RPMI8226 (cell line): ENCODE results near the gene ZNF710.
A peak's percentile ranks its signal among the peaks of the same experiment; 100 is the strongest.

Experiments
- DNase-seq: peaks from one replicate; pipeline ENCODE4 v3.0.0-alpha.2; 2015

Gene ZNF710

DNA sequence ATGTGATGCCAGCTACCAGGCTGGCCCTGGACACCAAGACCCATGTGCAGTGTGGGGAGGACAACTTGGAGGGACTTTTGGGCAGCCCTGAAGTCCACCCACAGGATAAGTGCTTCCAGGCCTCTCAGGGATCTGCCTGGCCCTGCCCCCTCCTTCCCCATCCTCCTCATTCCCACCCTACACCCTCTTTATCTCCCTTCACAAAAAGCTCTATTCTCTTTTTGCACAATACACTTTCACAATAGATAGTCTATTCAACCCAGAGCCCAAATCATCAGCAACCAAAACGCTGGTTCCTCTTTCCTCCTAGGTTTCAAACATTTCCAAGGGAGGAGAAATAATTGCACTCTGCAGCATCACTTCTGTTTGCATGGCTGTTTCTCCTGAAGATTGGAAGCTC, 7.8 kb upstream of the ZNF710 start:
- no peak for DNase-seq

DNA sequence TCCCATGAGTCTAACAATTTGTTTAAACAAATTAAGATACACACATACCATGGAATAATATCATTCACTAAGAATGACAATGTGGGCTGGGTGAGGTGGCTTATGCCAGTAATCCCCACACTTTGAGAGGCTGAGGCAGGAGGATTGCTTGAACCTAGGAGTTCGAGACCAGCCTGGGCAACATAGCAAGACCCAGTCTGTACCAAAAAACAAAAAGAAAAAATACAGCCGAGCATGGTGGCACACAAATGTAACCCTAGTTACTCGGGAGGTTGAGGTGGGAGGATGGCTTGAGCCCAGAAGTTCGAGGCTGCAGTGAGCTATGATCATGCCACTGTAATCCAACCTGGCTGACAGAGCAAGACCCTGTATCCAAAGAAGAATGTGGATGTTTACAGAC, 4.0 kb upstream of the ZNF710 start:
- no peak for DNase-seq

DNA sequence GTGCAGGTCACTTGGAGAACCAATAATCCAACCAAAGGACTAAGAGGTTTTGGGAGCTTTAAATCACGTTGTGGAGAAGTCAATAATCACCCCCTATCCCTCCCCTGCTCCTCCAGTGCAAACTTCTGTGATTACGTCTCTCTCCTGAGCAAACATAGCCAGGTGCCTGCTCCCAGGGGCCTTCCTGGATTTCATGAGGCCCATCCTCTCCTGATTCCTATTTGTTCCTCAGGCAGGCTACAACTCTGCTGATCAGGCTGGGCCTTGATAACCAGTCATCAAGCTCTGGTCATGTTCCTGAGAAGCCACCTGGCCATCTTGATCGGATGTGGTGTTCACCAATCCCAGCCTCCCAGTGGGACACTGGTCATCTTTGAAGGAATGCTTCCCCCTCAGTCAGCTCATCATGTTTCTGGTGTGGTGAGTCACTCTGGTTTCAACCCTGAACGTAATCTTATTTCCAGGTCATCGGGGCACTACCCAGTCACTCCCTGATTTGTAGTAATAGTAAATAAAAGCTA, 2.9 kb upstream of the ZNF710 start:
- no peak for DNase-seq

DNA sequence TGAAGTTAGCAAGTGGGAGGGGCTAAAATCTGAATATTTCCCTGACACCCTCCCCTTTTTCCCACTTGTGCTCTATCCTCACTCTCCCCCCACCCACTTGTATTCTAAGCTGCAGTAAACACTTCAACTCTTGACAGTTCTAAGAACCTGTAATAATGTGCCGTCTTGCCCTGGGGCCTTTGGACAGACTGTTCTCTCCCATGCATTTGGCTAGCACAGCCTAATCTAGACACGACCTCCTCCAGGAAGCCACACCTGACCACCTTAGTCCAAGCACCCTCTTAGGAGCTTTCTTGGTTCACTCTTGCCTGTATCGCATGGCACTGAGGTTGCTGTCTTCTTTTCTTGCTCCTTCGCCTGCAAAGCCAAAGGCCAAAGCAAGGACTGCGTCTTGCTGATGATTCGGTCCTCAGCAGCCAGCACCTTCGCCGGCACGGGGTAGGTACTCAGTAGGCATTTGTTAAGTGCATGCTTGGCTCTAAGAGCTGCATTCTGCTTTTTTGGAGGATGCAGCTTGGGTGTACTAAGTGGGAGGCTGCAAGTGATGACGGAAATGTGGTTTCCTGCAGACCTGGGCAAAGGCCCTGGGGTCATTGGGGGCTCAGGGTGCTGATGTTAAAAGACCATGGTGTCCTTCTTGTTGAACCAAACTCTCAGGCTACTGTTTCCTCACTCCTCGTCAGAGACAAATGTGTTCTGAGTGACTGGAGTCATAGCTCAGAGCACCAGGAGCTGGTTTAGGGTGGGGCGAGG, 2.0 kb upstream of the ZNF710 start:
- no peak for DNase-seq

DNA sequence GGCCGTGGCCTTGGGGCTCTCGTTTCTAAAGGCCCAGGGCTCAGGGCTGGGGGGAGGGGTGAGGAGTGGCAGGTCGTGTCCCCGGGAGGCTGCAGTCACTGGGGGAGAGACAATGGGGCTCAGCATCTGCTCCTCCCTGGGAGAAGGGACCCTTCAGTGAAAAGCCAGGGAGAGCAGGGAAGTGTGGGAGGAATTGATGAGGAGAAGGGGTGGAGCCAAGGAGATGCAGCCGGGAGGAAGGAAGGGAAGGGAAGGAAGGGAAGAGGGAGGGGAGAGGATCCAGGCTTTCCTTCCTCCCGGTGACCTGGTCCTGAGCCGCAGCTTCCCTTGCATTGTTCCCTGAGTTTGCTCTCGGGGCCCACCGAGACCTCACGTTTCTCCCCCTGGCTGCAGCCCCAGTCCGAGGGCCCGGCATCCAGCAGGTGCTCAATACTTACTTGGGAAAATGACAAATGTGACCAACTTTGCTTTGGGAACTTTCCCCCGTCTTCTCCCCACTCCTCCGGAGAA, 1.4 kb upstream of the ZNF710 start:
- DNase-seq: no peak

DNA sequence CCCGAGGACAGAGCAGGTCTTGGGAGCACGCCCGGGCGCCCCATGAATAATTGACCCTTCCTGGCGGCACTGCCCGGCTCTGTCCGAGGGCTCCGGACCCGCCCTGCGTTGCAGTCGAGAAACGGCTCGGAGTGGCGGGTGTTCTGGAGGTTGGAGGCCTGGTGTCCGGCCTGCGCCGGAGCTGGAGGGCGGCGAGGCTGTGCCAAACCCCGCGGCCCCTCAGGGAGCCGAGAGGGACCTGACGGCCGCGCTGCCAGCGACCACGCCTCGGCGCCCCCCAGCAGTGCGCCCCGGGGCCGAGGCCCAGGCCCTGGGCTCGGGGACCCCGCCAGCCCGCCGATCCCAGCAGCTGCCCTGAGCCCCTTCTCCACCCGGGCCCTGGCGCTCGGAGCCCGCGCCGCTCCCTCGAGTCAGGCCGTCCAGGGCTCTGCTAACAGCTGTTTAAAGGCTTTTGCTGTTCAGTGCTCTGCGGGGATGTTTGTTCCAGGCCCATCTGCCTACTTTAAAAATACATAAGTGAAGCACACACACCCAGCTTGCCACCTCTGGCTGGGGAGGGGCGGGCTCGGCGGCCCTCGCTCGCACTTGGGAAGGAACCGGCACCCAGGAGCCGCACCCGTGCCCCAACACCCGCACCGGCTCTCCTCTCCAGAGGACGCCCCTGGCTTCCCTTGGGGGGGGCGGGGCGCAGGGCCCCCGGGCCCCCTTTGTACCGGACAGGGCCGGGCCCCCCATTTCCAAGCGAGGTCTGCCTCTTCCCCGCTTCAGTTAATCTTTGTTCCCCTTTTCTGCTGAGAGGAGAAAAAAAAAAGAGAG, 730 bp upstream of the ZNF710 start:
- peak; percentile 33 for DNase-seq

DNA sequence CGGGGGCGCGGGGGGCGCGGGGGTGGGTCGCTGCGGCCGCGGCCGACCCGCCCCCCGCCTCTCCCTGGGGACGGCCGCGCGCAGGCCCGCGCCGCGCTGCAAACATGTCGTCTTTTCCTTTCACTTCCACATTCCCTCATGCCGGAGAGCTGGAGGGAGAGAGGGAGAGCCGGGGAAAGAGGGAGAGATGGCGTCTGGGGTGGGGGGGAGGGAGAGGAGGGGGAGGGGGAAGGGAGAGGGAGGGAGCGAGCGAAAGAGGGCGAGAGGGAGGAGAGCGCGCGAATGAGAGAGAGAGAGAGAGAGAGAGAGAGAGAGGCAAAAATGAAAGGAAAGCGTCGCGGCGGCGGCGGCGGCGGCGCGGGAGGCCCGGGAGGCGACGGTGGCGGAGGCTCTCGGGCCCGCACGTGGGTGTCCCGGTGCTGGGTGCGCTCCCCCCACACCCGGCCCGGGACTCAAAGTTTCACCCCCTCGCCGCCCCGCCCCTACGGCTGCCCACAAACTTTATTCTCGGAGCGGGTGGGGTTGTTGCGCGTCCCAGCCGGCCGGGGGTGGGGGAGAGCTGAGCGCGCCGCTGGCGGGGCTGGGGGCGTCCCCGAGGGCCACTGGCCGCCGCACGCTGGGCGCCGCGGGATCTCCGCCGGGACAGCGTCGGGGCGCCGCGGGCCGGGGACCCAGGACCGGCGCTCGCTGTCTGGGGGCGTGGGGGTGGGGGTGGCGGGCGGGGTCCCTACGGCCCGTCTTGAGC, 731 bp downstream of the ZNF710 start:
- DNase-seq: peak; percentile 76

DNA sequence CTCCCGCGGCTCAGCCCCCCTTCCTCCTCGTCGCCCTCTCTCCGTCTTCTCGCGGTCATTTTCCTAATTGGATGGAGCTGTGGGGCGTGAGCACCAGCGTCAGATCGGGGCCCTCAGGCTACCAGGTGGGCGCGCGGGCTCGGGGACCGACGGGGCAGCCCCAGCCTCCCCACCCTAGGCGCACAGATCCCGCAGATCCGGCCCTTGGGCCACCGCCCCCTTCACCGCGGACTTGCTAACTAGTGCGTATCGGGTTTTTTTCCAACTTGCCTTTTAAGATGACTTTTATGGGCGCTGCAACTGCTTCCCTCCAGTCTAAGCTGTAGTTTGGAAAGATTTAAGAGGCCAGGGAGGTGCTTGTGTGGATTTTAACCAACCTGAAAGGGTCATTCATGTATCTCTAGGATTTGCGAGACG, 1.3 kb downstream of the ZNF710 start:
- DNase-seq: peak; percentile 49

DNA sequence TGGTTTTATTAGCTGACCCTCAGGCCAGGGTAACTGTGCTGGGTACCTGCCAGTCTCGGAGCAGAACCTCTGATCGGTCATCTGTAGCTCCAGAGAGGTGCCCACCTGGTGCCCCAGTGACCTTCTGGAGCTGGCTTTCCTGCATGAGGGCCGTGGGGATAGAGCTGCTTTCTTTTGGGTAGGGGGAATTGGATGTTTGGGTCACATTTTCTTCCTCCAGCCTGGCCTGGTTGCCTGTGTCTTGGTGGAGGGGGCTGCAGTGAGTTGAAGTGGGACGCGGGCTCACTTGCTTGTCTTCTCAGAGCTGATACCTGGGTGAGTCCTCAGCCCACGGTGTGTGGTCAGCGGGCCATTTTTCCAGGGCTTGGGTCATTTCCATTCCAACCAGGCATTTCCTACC, 2.6 kb downstream of the ZNF710 start:
- DNase-seq: no peak

DNA sequence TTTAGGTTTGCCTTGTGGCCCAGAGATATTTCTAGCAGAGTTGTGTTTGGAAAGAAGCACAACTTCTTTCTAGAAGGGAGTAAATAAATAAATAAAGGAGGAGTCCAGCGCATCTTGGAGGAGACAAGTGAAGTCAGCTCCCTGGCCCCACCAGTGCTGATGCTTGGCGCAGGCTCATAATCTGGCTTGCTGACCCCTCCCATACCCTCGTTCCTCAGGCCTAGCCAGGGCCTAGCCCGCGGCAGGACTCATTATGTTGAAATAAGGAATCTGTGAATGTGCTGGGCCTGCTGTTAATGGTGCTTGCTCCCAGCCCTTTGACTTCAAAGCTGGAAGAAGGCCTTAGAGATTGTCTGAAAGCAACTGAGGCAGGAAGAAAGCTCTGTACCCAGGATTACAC, 3.1 kb downstream of the ZNF710 start:
- DNase-seq: no peak

DNA sequence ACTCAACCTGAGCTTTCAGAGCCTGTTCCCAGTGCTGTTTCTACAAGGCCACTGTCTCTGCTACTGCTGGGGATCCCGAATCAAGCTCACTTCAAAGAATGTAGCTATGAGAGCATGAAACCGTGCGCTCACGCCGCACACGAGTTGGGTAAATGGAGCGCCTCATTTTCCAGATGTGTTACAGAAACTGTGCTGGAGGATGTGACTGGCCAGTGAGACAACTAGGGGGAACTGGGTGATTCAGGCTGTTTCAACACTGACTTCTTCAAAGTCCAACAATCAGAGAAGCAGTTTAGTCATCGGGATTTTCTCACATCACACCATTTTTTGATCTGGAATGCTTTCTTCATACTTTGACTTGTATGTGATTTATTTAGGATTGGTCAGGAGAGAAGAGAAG, 3.5 kb downstream of the ZNF710 start:
- DNase-seq: no peak

DNA sequence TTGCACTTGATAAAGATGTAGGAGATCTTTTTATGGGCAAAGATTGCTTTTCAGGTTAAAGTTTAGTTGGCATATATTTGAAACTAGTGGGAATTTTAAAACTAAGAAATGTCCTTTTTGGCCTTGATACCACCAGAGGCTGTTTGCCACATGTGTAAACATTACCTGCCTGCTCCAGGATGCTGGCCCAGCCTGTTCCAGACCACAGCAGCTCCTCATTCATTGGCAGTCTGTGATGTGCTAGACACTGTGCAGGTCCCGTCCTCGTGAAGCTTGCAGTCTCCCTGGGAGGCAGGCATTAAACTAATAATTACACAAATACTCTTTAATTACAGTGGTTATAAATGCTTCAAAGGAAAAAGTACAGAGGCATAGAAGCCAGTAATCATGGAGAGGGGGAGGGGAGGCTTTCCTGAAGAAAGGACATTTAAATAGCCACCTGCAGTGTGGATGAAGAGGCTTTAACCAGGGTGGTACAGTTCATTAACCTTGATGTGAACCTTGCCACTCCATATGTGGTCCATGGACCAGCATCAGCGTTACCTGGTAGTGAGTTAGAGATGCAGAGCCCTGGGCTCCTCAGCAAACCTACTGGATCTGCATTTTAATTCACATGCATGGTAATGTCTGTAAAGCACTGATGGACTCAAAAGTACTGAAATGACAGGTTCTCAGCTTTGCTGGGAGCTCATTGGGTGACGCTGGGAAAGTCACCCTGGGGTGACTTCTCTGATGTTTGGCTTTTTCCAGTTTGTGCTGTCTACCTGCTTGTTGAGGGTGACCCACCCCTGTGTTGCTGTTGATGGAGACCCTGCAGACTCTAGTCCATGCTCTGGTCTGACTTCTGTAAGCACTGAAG, 5.3 kb downstream of the ZNF710 start:
- DNase-seq: no peak

DNA sequence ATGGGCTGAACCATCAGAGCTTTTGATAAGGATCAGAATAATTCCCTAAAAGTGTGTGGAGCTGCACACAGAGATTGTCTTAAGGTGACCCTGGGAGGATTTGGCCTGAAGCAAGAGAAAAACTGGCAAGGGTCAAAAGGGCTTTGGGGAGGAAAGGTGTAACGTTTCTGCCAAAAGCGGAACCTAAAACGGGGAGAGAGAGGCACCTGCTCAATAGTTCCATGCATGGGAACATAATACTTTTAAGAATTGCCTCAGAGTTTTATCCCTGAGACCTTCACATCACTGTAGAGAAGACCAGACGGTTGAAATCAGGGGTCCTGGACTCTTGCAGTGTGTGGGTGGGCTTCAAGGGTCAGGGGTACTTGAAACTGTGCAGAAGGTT, 5.9 kb downstream of the ZNF710 start:
- DNase-seq: no peak

DNA sequence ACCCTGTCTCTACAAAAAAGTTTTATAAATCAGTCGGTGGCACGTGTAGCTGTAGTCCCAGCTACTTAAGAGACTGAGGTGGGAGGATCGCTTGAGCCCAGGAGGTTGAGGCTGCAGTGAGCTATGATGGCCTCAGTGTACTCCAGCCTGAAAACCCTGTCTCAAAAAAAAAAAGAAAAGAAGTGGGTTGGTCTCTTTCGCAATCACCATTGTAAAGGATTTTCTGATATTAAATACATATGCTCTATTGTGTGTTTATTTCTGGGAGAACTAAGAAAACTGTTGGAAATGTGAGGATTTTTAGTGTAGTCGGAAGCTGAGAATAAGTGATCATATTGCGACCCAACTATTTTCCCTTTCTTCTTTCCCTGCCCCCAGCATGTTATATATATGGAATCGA, 7.5 kb downstream of the ZNF710 start:
- no peak for DNase-seq

DNA sequence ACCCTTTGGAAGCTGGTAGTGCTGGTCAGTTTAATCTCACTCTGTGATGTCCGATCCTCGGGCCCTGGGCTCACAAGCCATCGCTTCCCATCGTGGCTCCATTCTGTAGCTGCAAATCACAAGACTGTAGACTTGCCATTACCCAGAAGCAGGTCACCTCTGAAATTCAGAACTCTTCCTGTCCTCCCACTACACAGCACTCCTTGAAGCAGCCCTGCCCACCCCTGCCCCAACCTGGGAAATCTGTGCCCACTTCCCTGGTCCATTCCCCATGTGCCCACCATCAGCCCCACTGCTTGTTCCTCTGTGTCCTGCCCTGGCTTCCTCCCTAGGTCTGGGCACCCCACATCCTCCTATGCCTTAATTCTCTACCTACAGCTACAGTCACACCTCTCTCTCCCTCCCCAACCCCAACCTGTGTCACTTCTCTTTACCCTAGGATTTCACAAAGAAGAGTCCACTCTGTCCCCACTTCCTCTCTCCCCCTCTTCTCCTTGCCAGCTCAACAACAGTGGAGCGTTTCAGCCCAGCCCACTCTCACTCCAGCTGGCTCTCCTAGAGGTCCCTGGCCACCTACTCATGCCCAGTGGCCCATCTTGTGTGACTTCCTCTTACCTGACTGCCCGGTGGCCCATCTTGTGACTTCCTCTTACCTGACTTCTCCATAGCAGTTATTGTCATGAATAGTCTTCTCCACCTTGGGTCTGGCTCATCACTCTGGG, 8.3 kb downstream of the ZNF710 start:
- peak; percentile 56 for DNase-seq

DNA sequence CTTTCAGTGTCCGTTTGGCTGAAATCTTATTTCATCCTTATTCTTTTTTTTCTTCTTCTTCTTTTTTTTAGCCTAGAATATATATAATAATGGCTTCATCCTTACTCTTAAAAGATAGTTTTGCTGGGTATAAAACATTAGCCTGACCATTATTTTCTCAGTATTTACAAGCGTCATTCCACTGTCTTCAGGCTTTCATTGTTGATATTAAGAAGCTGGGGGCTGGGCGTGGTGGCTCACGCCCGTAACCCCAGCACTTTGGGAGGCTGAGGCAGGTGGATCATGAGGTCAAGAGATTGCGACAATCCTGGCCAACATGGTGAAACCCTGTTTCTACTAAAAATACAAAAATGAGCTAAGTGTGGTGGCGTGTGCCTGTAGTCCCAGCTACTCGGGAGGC, 10.6 kb downstream of the ZNF710 start:
- no peak for DNase-seq

DNA sequence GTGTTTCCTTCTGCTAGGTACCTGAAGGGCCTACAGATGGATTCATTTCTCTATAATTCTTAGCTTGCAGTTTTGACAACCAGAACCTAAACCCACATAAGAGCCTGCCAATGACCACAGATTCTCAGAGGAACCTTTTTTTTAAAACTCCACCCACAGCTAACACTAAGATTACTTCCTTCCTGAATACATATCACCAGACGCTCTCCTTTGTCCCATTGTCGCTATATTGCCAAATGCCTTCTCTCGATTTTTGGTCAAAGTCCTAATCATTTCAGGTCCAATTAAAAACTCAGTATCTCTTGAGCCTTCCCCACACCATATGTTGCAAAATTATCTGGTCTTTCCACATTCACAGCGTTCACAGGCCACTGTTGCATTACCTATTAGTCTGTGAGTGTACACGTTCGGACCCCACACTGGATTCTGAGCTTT, 12.4 kb downstream of the ZNF710 start:
- no peak for DNase-seq

DNA sequence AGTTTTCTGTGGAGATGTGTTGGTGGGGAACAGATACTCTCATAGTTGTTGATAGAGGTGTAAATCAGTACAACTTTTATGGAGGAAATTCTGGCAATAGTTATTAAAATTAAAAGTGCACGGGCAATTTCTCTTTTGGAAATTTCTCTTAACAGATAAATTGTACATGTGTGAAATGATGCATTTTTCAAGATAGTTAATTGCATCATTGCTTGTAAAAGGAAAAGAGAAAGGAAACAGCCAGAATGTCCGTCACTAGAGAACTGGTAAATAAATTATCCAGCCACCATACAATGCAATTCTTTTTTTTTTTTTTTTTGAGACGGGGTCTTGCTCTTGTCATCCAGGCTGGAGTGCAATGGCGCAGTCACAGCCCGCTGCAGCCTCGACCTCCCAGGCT, 14.2 kb downstream of the ZNF710 start:
- no peak for DNase-seq

DNA sequence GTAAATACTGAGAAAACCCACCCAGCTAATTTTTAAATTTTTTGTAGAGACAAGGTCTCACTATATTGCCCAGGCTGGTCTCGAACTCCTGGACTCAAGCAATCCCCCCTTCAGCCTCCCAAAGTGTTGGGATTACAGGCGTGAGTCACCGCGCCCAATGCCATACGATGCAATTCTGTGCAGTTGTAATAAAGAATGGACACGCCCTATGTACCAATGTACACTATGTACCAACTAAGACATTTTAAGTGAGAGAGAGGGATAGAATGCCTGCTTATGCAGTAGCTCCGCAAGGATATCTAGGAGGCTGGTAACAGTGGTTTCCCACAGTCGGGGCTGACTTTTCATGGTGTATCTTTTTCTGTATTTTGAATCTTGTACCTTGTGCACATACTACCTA, 14.6 kb downstream of the ZNF710 start:
- no peak for DNase-seq

DNA sequence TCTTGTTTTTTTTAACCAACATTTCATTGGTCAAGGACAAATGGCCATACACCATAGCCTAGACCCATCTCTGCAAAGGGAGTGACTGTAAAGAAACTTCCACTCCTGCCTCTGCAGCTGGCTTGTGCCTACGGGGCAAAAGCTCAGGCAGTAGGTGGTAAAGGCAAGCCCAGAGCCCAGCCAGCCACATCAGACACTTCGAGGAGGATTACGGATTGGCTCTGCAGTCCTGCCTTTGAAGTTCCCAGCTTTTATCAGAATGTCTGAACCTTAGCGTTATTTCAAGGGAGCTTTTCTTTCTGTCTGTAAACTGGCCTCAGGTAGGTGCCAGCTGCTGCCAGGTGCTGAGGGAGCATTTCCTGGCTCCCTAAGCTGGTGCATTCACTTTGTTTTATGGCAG, 15.6 kb downstream of the ZNF710 start:
- peak; percentile 28 for DNase-seq

DNA sequence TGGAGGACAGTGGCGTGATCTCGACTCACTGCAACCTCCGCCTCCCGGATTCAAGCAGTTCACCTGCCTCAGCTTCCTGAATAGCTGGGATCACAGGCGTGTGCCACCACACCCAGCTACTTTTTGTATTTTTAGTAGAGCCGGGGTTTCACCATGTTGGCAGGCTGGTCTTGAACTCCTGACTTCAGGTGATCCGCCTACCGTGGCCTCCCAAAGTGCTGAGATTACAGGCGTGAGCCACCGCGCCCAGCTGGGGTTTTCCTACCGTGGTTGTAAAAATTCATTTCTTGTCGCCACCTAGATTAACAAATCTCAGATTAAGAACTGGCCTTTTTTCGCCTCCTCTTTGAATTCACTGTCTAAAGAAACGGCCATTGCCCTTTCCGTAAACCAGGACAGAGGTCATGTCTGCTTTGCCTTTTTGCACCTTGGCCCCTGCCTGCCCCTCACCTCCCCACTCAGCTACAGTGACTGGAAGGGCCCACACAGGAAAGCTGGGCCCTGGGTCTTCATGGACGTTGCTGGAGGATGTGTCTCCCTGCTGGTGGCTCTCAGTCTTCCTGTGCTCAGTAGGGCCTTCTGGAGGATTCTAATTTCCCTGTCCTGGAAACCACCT, 17.2 kb downstream of the ZNF710 start:
- DNase-seq: no peak
